HG03196 (cell line): Measurements from ENCODE around the gene CAMK2B.

Source experiments
- ATAC-seq: cut with Tn5 transposase; IDR thresholded peaks from one replicate; pipeline ENCODE4 v1.9.1; 2021; ENCODE audit not compliant: unreplicated experiment

CAMK2B gene

GRCh38 chr7:44325201-44325671, at the start of gene CAMK2B:
Gene CAMK2B (minus strand): TSS chr7:44325594. CDS start chr7:44325421, 173 bp downstream.
- ATAC-seq, result no peak

- ATAC-seq, result no peak
Measured at GRCh38 chr7:44374007-44374763, 48.8 kb upstream of the CAMK2B start.

GRCh38 chr7:44373418-44373740, 48.0 kb upstream of the CAMK2B start:
- ATAC-seq, result no peak

GRCh38 chr7:44372560-44373417, 47.4 kb upstream of the CAMK2B start:
- no peak for ATAC-seq

- ATAC-seq, result no peak
Measured at GRCh38 chr7:44368885-44369284, 43.5 kb upstream of the CAMK2B start.

- ATAC-seq, result no peak
Measured at GRCh38 chr7:44368455-44368854, 43.1 kb upstream of the CAMK2B start.

- no peak for ATAC-seq
Measured at GRCh38 chr7:44367475-44368043, 42.2 kb upstream of the CAMK2B start.

- ATAC-seq, result no peak
Measured at GRCh38 chr7:44366986-44367385, 41.6 kb upstream of the CAMK2B start.

GRCh38 chr7:44353668-44354067, 28.3 kb upstream of the CAMK2B start:
- no peak for ATAC-seq

GRCh38 chr7:44348851-44349781, 23.7 kb upstream of the CAMK2B start:
- ATAC-seq, result no peak

GRCh38 chr7:44348300-44348699, 22.9 kb upstream of the CAMK2B start:
- ATAC-seq, result no peak

GRCh38 chr7:44347546-44348114, 22.2 kb upstream of the CAMK2B start:
- no peak for ATAC-seq

- ATAC-seq, result no peak
Measured at GRCh38 chr7:44346063-44346462, 20.7 kb upstream of the CAMK2B start.

GRCh38 chr7:44341401-44341800, 16.0 kb upstream of the CAMK2B start:
- ATAC-seq, result no peak

- ATAC-seq, result no peak
Measured at GRCh38 chr7:44338600-44338999, 13.2 kb upstream of the CAMK2B start.

- no peak for ATAC-seq
Measured at GRCh38 chr7:44336491-44336890, 11.1 kb upstream of the CAMK2B start.

- ATAC-seq, result no peak
Measured at GRCh38 chr7:44335184-44335583, 9.8 kb upstream of the CAMK2B start.

- ATAC-seq, result no peak
Measured at GRCh38 chr7:44334734-44335097, 9.3 kb upstream of the CAMK2B start.

GRCh38 chr7:44333911-44334733, 8.7 kb upstream of the CAMK2B start:
- no peak for ATAC-seq

- no peak for ATAC-seq
Measured at GRCh38 chr7:44331682-44332081, 6.3 kb upstream of the CAMK2B start.
